AG20443 (cell line): ENCODE data around the gene LKAAEAR1.

Experiments used
- DNase-seq: peaks from one replicate; pipeline ENCODE4 v3.0.0; 2012; ENCODE audit warnings: low spot score, mixed read lengths

Gene LKAAEAR1

GRCh38 chr20:64110411-64111068 lies 26.3 kb upstream of the LKAAEAR1 start:
- DNase-seq: no peak

DNA sequence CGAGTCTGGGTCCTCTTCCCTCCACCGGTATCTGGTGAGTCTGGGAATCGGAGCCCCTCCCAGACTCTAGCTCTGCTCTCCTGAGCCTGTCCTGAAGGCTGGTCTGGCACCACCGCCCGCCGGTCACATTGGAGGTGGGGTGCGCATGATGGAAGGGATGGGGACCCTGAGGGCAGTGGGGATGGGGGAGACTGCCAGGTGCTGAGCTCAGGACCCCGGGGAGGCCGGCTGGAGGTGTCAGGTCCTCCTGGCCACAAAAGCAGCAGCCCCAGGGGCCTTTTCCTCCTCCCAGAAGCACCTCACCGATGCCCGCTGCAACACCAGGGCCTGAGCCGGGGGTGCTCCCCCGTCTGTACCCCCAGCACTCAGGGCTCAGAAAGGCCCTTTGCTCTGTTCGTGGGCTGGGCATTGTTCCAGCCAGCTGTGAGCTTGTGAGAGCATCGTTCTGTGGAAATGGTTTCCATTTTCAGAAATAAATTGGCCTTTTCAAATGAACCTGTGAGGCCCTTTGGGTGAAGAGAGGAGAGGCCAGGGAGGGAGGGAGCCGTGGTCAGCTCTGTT lies 25.7 kb upstream of the LKAAEAR1 start:
- DNase-seq: no peak

- no peak for DNase-seq
Measured at GRCh38 chr20:64108731-64109681, 24.8 kb upstream of the LKAAEAR1 start.

DNA sequence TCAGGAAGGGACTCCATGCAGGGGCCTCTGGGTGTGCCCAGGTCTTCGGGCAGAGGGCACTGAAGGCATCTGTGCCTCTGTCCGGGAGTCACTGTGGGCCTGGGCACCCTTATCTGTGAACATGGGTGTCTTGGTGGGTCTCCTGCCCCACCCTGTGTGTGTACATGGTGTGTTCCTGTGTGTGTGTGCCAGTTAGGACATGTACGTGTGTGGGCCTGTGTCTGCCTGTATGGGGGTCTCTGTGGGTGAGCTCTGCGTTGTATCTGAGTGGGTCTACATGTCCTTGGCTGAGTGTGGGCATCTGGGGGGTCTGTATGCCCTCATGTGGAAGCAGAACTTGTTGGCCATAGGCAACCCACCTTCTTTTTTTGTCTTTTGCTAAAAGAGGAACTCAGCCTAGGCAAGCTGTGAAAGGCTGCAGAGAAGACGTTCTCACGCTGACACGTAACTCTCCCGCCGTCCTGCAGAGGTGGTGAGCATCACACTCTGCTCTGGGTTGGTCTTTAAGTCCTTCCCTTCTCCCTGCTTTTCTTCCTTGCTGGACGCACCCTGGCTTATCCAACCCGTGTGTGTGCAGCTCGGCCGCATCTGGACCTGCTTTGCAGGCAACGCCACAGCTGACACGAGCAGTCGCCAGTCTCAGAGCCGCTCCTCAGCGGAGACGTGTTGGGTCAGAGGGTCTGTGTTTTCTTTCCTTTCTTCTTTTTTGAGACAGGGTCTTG lies 23.7 kb upstream of the LKAAEAR1 start:
- DNase-seq: no peak

DNA sequence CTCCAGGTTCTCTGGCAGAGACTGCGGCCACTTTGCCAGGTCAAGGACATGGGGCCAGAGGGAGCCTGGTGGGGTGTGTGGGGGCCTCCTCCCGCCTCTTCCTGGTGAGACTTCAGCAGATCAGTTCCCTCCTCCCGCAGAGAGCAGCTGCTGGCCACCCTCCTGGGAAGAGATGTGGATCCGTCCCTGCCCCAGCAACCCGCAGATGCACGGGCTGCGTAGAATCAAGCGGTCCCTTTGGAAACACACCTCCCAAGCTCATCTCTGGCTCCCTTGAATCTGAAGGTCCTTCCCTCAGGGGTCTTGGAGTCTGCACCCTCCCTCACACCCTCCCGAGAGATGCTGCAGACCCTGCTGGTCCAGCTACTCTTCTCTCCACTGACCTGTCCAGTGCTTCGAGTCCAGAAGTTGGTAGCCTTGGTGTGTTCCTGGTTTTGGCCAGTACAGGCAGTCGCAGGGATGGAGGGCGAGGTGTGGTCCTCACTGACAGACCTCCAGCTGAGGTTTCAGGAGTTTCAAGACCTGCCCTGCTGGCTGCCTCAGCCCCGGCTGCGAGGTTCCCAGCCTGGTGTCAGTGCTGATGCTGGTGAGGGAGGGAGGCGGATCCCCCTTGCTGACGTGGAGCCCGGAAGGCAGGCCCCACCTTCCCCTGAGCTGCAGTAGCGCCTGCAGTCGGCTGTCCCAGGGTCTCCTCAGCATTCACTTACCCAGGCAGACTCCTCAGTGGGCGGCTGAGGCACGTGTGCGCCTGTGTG lies 23.0 kb upstream of the LKAAEAR1 start, which contains the start of gene NPBWR2:
NPBWR2 (minus strand) TSS at position 585 of the 755 bp plus-strand sequence. CDS start 734 bp downstream, outside the sequence.
- no peak for DNase-seq

DNA sequence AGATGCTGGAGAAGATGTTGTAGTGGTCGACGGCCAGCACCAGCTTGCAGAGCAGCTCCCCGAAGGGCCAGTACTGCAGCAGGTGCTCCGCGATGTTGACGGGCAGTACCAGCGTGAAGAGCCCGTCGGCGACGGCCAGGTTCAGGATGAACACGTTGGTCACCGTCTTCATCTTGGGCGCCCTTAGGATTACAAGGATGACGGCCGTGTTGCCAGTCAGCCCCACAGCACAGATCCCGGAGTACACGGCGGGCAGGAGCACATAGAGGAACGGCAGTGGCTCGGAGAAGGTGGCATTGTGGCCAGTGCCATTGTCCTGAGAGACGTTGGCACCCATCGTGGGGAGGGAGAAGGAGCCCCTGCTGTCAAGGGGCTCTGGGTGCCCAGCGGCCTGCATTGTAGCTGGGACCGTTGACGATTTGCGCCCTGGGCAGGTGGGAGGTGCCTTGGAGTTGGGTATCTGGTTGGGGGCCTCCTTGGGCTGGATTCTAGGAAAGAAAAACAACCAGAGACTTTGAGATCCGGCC lies 22.3 kb upstream of the LKAAEAR1 start:
- DNase-seq: no peak

GRCh38 chr20:64105846-64106434 lies 21.7 kb upstream of the LKAAEAR1 start:
- DNase-seq: no peak

GRCh38 chr20:64104667-64105451 lies 20.7 kb upstream of the LKAAEAR1 start:
- no peak for DNase-seq

DNA sequence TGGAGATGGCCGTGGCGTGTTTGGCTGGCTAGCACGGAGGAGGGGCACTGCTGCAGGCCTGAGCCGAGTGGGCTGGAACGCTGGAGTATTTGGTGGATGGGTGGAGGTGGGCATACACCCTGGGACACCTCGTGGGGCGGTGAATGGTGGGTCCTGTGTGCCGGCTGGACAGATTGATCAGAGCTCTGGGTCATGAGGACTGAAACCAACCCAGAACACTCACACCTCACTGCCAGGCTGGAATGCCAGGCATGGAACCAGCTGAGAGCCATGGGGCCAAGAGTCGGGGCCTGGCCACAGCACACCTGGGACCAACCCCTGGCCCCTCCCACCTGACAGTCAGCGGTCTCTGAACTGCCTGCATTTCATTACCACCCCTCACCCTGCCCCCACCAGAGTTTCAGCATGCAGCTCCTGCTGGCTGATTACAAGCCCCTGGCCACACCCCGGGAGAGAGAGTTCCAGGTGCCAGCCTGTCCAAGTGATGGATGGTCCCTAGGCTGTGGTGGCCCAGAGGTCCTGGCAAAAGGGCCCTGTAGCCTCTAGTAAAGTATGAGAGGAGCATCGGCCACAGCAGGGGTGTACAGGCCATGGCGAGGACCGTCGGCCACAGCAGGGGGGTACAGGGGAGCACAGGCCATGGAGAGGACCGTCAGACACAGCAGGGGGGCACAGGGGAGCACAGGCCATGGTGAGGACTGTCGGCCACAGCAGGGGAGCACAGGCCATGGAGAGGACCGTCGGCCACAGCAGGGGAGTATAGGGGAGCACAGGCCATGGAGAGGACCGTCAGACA lies 19.9 kb upstream of the LKAAEAR1 start:
- DNase-seq: no peak

DNA sequence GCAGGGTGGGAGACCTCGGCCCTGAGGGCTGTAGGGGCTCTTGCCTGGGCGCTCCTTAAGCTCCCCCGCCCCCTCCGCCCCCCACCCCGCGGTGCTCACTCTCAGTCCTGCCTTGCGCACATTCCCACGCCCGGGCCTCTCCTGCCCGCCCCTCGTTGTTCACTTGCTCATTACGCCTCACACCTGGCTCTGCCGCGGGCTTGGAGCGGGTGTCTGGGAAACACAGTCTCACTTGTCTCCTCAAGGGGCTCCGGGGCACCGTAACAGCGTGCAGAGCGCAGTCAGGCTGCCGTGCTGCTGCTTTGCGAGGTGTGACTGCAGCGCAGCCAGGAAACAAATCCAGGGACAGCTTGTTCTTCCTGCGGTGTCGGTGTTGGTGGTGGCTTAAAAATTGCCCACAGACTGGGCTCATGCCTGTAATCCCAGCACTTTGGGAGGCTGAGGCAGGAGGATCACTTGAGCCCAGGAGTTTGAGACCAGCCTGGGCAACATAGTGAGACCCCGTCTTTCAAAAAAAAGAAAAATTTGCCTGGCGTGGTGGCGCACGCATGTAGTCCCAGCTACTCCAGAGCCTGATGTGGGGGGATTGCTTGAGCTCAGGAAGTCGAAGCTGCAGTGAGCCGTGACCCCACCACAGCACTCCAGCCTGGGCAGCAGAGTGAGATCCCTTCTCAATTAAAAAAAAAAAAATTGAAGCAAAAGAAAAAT lies 18.6 kb upstream of the LKAAEAR1 start:
- DNase-seq: no peak

- DNase-seq: peak; percentile 71
Measured at GRCh38 chr20:64101731-64102621, 17.8 kb upstream of the LKAAEAR1 start.

GRCh38 chr20:64100946-64101688 lies 16.9 kb upstream of the LKAAEAR1 start:
- DNase-seq: no peak

DNA sequence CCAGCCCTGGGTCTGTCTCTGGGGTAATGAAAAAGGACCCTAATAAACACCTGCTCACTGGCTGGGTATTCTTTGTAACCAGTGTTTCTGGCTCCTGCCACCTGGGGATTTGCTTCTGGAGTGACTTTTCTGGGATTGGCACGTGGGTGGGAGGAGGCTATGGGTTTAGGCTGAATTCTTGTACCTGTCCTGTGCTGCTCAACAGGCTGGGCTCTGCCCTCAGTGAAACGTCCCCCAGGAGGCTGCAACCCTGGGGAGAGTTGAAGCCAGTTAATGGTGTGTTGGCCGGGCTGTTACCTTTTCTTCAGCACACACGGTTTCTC lies 16.3 kb upstream of the LKAAEAR1 start:
- no peak for DNase-seq

DNA sequence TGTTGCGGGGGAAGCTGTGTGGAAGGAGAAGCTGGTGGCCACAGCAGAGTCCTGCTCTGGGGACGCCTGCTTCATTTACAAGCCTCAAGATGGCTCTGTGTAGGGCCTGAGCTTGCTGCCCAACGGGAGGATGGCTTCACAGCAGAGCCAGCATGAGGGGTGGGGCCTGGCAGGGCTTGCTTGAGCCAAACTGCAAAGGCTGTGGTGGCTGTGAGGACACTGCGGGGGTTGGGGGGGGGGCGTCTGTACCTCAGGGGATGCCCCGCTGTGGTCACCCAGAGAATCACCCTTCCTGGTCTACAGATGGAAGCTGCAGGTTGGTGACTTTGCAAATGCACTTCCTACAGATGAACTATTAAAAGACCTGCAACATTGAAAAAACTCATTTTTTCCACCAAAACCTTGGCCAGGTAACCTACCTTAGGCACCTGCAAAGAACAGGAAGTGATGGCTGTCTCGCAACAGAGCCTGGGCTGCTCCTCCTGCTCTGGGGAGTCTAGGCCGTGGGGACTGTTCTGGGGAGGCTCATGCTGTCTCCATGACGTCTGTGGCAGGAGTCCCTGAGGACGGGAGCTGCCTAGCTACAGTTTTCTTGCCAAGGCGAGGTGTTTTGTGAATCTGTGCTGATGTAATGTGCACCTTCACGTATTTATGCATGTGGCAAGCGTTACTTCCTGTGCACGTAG lies 15.8 kb upstream of the LKAAEAR1 start:
- no peak for DNase-seq

DNA sequence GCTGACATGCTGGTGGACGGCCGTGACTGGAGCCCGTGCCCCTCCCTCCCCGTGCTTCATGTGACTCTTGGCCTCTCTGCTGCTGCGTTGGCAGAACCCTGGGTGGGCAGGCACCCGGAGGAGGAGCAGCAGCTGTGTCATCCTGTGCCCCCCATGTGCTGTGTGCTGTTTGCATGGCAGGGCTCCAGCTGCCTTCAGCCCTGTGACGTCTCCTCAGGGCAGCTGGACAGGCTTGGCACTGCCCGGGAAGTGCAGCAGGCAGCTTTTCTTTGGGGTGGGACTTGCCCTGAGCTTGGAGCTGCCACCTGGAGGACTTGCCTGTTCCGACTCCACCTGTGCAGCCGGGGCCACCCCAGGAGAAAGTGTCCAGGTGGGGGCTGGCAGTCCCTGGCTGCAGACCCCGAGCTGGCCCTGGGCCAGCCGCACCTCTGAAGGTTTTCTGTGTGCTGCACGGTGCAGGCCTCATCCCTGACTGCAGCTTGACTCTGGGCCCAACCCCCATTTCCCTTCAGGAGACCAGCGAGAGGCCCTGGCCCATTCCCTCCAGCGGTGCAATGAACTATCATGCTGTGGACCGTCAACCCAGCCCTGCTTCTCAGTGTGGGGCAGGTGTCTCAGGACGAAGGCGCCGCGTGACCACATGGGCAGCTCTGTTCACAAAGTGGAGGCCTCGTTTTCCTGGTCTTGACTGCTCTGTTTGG lies 15.0 kb upstream of the LKAAEAR1 start:
- no peak for DNase-seq
